H9 (cell line): ENCODE results near the gene LAMTOR4. TPM values are rescaled to one million over a fixed set of nuclear protein-coding genes. Genes with fewer than 3 reads are reported as not detected.

ENCODE experiments used
- DNase-seq: peaks from one replicate; pipeline ENCODE4 v3.0.0-alpha.2; 2017
- H2AFZ ChIP-seq: one replicate; pipeline ENCODE4 v1.6.1; 2013; ENCODE audit warnings: mild to moderate bottlenecking, low read length, control low read depth, moderate library complexity
- H2AK5ac ChIP-seq: 2 replicates; pipeline ENCODE4 v1.6.1; 2013; ENCODE audit warnings: low read length, control low read depth, mixed read lengths; ENCODE audit not compliant: insufficient read length
- H2BK120ac ChIP-seq: one replicate; pipeline ENCODE4 v1.6.1; 2013; ENCODE audit warnings: low read depth, mild to moderate bottlenecking, low read length, control low read depth, inconsistent platforms; ENCODE audit not compliant: poor library complexity, severe bottlenecking
- H2BK12ac ChIP-seq: 2 replicates; pipeline ENCODE4 v1.6.1; 2013; ENCODE audit warnings: low read length, control low read depth, mixed read lengths, low read depth; ENCODE audit not compliant: insufficient read length
- H2BK15ac ChIP-seq: 2 replicates; pipeline ENCODE4 v1.6.1; 2013; ENCODE audit warnings: low read depth, low read length, control low read depth
- H2BK20ac ChIP-seq: one replicate; pipeline ENCODE4 v1.6.1; 2013; ENCODE audit warnings: low read depth, mild to moderate bottlenecking, low read length, control low read depth, inconsistent platforms; ENCODE audit not compliant: poor library complexity, severe bottlenecking
- H2BK5ac ChIP-seq: 2 replicates; pipeline ENCODE4 v1.6.1; 2013; ENCODE audit warnings: low read length, control low read depth, mixed read lengths; ENCODE audit not compliant: insufficient read length
- H3K14ac ChIP-seq: 2 replicates; pipeline ENCODE4 v1.6.1; 2013; ENCODE audit warnings: low read length, control low read depth; ENCODE audit not compliant: insufficient read depth
- H3K18ac ChIP-seq: 2 replicates; pipeline ENCODE4 v1.6.1; 2013; ENCODE audit warnings: low read depth, mild to moderate bottlenecking, mixed read lengths, low read length, control low read depth; ENCODE audit not compliant: insufficient read length
- H3K23ac ChIP-seq: 2 replicates; pipeline ENCODE4 v1.6.1; 2013; ENCODE audit warnings: low read length, control low read depth, mixed read lengths, low read depth; ENCODE audit not compliant: insufficient read length
- H3K23me2 ChIP-seq: 2 replicates; pipeline ENCODE4 v1.6.1; 2013; ENCODE audit warnings: low read depth, mild to moderate bottlenecking, mixed read lengths, low read length, control low read depth; ENCODE audit not compliant: insufficient read length, poor library complexity, severe bottlenecking
- H3K27ac ChIP-seq: 2 replicates; pipeline ENCODE4 v1.5.1; 2013; ENCODE audit warnings: low read length, control low read depth, mixed read lengths, low read depth; ENCODE audit not compliant: insufficient read length
- H3K27me3 ChIP-seq: 2 replicates; pipeline ENCODE4 v1.6.1; 2013; ENCODE audit warnings: low read length, control low read depth, inconsistent platforms; ENCODE audit not compliant: insufficient read depth
- H3K4ac ChIP-seq: 2 replicates; pipeline ENCODE4 v1.6.1; 2013; ENCODE audit warnings: low read depth, mild to moderate bottlenecking, control low read depth, inconsistent platforms, low read length, moderate library complexity
- H3K4me1 ChIP-seq: 2 replicates; pipeline ENCODE4 v1.6.1; 2013; ENCODE audit warnings: low read length, control low read depth, inconsistent platforms; ENCODE audit not compliant: insufficient read depth
- H3K4me2 ChIP-seq: 2 replicates; pipeline ENCODE4 v1.6.1; 2013; ENCODE audit warnings: low read length, control low read depth, mixed read lengths; ENCODE audit not compliant: insufficient read length, insufficient read depth
- H3K56ac ChIP-seq: 2 replicates; pipeline ENCODE4 v1.6.1; 2013; ENCODE audit warnings: low read depth, mild to moderate bottlenecking, mixed read lengths, low read length, control low read depth; ENCODE audit not compliant: insufficient read length
- H3K79me1 ChIP-seq: 2 replicates; pipeline ENCODE4 v1.6.1; 2013; ENCODE audit warnings: low read depth, mild to moderate bottlenecking, moderate library complexity, low read length, control low read depth, inconsistent platforms; ENCODE audit not compliant: insufficient read depth, poor library complexity, severe bottlenecking
- H3K79me2 ChIP-seq: 2 replicates; pipeline ENCODE4 v1.6.1; 2013; ENCODE audit warnings: low read length, control low read depth, inconsistent platforms; ENCODE audit not compliant: insufficient read depth
- H3K9ac ChIP-seq: 2 replicates; pipeline ENCODE4 v1.6.1; 2013; ENCODE audit warnings: low read length, control low read depth, mixed read lengths; ENCODE audit not compliant: insufficient read length; ENCODE audit errors: extremely low read depth
- H3K9me3 ChIP-seq: one replicate; pipeline ENCODE4 v1.6.1; 2013; ENCODE audit warnings: low read depth, low read length, inconsistent platforms; ENCODE audit not compliant: control insufficient read depth
- H3T11ph ChIP-seq: one replicate; pipeline ENCODE4 v1.6.1; 2013; ENCODE audit warnings: mild to moderate bottlenecking, low read length, control low read depth, inconsistent platforms
- H4K20me1 ChIP-seq: one replicate; pipeline ENCODE4 v1.6.1; 2013; ENCODE audit not compliant: control insufficient read depth, insufficient read length, insufficient read depth
- H4K5ac ChIP-seq: 2 replicates; pipeline ENCODE4 v1.6.1; 2013; ENCODE audit warnings: low read depth, mild to moderate bottlenecking, mixed read lengths, low read length, control low read depth; ENCODE audit not compliant: insufficient read length
- H4K8ac ChIP-seq: replicated peaks from 2 replicates; pipeline ENCODE4 v1.6.1; 2013; ENCODE audit warnings: low read length, control low read depth, mixed read lengths, low read depth; ENCODE audit not compliant: insufficient read length
- H4K91ac ChIP-seq: 2 replicates; pipeline ENCODE4 v1.6.1; 2013; ENCODE audit warnings: low read depth, mild to moderate bottlenecking, moderate library complexity, mixed read lengths, low read length, control low read depth; ENCODE audit not compliant: insufficient read length
- H3K27ac Mint-ChIP-seq, 3 experiments: 2 replicates in 2 of 3; 3 replicates in 1 of 3; pipeline ENCODE4 v1.8.0; 2020 to 2021; ENCODE audit warnings: mixed read lengths in 3 of 3, mild to moderate bottlenecking in 1 of 3, moderate library complexity in 1 of 3
- H3K27me3 Mint-ChIP-seq: 2 replicates; pipeline ENCODE4 v1.8.0; 2021; ENCODE audit warnings: low read depth, mild to moderate bottlenecking, moderate library complexity, mixed read lengths
- H3K36me3 Mint-ChIP-seq, 3 experiments: 2 replicates in 2 of 3; 3 replicates in 1 of 3; pipeline ENCODE4 v1.8.0; 2020 to 2021; ENCODE audit warnings: low read depth in 3 of 3, mixed read lengths in 3 of 3; ENCODE audit not compliant: insufficient read depth in 1 of 3
- H3K4me1 Mint-ChIP-seq, 2 experiments: 2 replicates each; pipeline ENCODE4 v1.8.0; 2020; ENCODE audit warnings: mixed read lengths in 2 of 2
- H3K4me3 Mint-ChIP-seq, 2 experiments: 2 replicates in 1 of 2; 3 replicates in 1 of 2; pipeline ENCODE4 v1.8.0; 2020 to 2021; ENCODE audit warnings: mild to moderate bottlenecking in 2 of 2, mixed read lengths in 2 of 2, moderate library complexity in 1 of 2
- H3K9me3 Mint-ChIP-seq, 2 experiments: 2 replicates in 1 of 2; 3 replicates in 1 of 2; pipeline ENCODE4 v1.8.0; 2020; ENCODE audit warnings: mild to moderate bottlenecking in 2 of 2, mixed read lengths in 2 of 2, moderate library complexity in 1 of 2
- WGBS: extraction: QIAGEN DNeasy Blood & Tissue Kit; methylation state at CpG from one replicate; pipeline ENCODE4 v1.1.7; 2013; ENCODE audit warnings: missing lambda C conversion rate, low lambda C conversion rate, mixed read lengths; ENCODE audit not compliant: insufficient read length; ENCODE audit errors: extremely low coverage; 5-methylcytosine and 5-hydroxymethylcytosine counted together
- total RNA-seq: library from RNA; stranded (reverse); gene quantifications from 2 replicates; pipeline ENCODE4 v1.2.1, GENCODE V29; 2021
- TF ChIP-seq, protein P1 (sequence below): fragments of 200-600 bp; sonication (generic); conservative IDR thresholded peaks from 3 replicates; pipeline ENCODE4 v1.8.0; 2021; ENCODE audit warnings: antibody characterized with exemption, mild to moderate bottlenecking

The LAMTOR4 gene
- total RNA-seq, 1 experiment from 2014 or later: 179 TPM

- Histone ChIP-seq H3K56ac (no peak overlapping the region), H2BK12ac (no peak overlapping the region), H2BK5ac (no peak overlapping the region), H4K91ac (no peak overlapping the region), H3K9ac (no peak overlapping the region), H3K4ac (no peak overlapping the region), H3K23me2 (peaks cover 15% of the 10 kb centered on the region), H3K79me1 (no peaks in the 10 kb centered on the region), H3K4me1 (peaks cover 4% of the 10 kb centered on the region; the same call in 1 of the 2 replicates), H2BK20ac (no peak overlapping the region), H3K27ac (no peak overlapping the region), H4K20me1 (no peaks in the 10 kb centered on the region), H2AFZ (peak overlapping the region; percentile 7), H3K18ac (no peak overlapping the region), H3K23ac (no peak overlapping the region), H4K5ac (no peak overlapping the region), H2AK5ac (no peak overlapping the region), H3K14ac (no peak overlapping the region; the same call in 1 of the 2 replicates), H3K79me2 (no peaks in the 10 kb centered on the region), H3K9me3 (no peaks in the 10 kb centered on the region), H3T11ph (no peak overlapping the region), H2BK120ac (no peak overlapping the region), H4K8ac (no peak overlapping the region), H2BK15ac (no peak overlapping the region), H3K27me3 (no peaks in the 10 kb centered on the region; the same call in 1 of the 2 replicates), H3K4me2 (peak overlapping the region; percentile 45)
- no peaks in the 10 kb centered on the region for H3K9me3 Mint-ChIP-seq
- H3K4me1 Mint-ChIP-seq: peaks cover 10 to 11% of the 10 kb centered on the region in 2 experiments
- H3K36me3 Mint-ChIP-seq: no peaks in the 10 kb centered on the region
- peaks cover 35% of the 10 kb centered on the region for H3K27me3 Mint-ChIP-seq
- peak overlapping the region in 1 of 2 experiments; percentile 23; a peak in 3 of 5 replicates for H3K4me3 Mint-ChIP-seq
- WGBS: no CpG with 5 or more reads among the region's 24 CpGs
- peak; percentile 93 for DNase-seq
- TF ChIP-seq, protein P1, sequence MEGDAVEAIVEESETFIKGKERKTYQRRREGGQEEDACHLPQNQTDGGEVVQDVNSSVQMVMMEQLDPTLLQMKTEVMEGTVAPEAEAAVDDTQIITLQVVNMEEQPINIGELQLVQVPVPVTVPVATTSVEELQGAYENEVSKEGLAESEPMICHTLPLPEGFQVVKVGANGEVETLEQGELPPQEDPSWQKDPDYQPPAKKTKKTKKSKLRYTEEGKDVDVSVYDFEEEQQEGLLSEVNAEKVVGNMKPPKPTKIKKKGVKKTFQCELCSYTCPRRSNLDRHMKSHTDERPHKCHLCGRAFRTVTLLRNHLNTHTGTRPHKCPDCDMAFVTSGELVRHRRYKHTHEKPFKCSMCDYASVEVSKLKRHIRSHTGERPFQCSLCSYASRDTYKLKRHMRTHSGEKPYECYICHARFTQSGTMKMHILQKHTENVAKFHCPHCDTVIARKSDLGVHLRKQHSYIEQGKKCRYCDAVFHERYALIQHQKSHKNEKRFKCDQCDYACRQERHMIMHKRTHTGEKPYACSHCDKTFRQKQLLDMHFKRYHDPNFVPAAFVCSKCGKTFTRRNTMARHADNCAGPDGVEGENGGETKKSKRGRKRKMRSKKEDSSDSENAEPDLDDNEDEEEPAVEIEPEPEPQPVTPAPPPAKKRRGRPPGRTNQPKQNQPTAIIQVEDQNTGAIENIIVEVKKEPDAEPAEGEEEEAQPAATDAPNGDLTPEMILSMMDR: peak; percentile 97
- no peak overlapping the region for H3K27ac Mint-ChIP-seq
These were observed 17.9 kb upstream of the LAMTOR4 start for GRCh38 chr7:100130608-100131453.
